ENCODE data around the gene GGA1. TPM values are rescaled to one million over a fixed set of nuclear protein-coding genes. Genes with fewer than 3 reads are reported as not detected.

Gene GGA1
- total RNA-seq, 1 donor from 2014 or later = 88.6 TPM

GRCh38 chr22:37561212-37562048 lies 47.2 kb upstream of the GGA1 start:
- Mint-ChIP-seq H3K27me3 (ENCODE audit: low read depth) (peaks cover 28% of the 10 kb centered on the region), H3K27ac (ENCODE audit: unreplicated experiment) (peak overlapping the region; percentile 86)

GRCh38 chr22:37562049-37562875 lies 46.4 kb upstream of the GGA1 start:
- Mint-ChIP-seq H3K27ac (ENCODE audit: unreplicated experiment) (peak overlapping the region; percentile 86), H3K9me3 (no peaks in the 10 kb centered on the region), H3K36me3 (ENCODE audit: low read depth) (no peaks in the 10 kb centered on the region), H3K4me1 (peaks cover 30% of the 10 kb centered on the region), H3K4me3 (peak overlapping the region; percentile 93), H3K27me3 (ENCODE audit: low read depth) (peaks cover 28% of the 10 kb centered on the region)
- TF ChIP-seq CTCF (conservative IDR thresholded peaks at IDR 0.05) = no peak
- DNase-seq (ENCODE audit: low read depth, low spot score) = no peak

More at GRCh38 chr22:37561212-37562048, 47.2 kb upstream of the GGA1 start:
- peaks cover 37% of the 10 kb centered on the region for H3K4me1 Mint-ChIP-seq
- TF ChIP-seq CTCF (conservative IDR thresholded peaks at IDR 0.05) = peak; percentile 83
- peak; percentile 97 for DNase-seq (ENCODE audit: low read depth, low spot score)
- H3K4me3 Mint-ChIP-seq = peak overlapping the region; percentile 93
- H3K36me3 Mint-ChIP-seq (ENCODE audit: low read depth) = no peaks in the 10 kb centered on the region
- H3K9me3 Mint-ChIP-seq = no peaks in the 10 kb centered on the region

- Mint-ChIP-seq H3K4me1 (peaks cover 30% of the 10 kb centered on the region), H3K4me3 (peak overlapping the region; percentile 93), H3K27me3 (ENCODE audit: low read depth) (peaks cover 28% of the 10 kb centered on the region), H3K27ac (ENCODE audit: unreplicated experiment) (peak overlapping the region; percentile 99), H3K9me3 (no peaks in the 10 kb centered on the region), H3K36me3 (ENCODE audit: low read depth) (no peaks in the 10 kb centered on the region)
- no peak for DNase-seq (ENCODE audit: low read depth, low spot score)
- no peak for TF ChIP-seq CTCF (conservative IDR thresholded peaks at IDR 0.05)
Observed at GRCh38 chr22:37563153-37564081, 45.2 kb upstream of the GGA1 start.

GRCh38 chr22:37564111-37564711 lies 44.4 kb upstream of the GGA1 start:
- no peaks in the 10 kb centered on the region for H3K36me3 Mint-ChIP-seq (ENCODE audit: low read depth)
- no peaks in the 10 kb centered on the region for H3K9me3 Mint-ChIP-seq
- H3K27me3 Mint-ChIP-seq (ENCODE audit: low read depth) = peaks cover 23% of the 10 kb centered on the region
- DNase-seq (ENCODE audit: low read depth, low spot score) = no peak
- no peak overlapping the region for H3K27ac Mint-ChIP-seq (ENCODE audit: unreplicated experiment)
- no peak for TF ChIP-seq CTCF (conservative IDR thresholded peaks at IDR 0.05)
- H3K4me1 Mint-ChIP-seq = peaks cover 30% of the 10 kb centered on the region
- H3K4me3 Mint-ChIP-seq = peak overlapping the region; percentile 93

Measured in neural crest cell (in vitro differentiated cells).